OCI-LY1 (cell line): ENCODE measurements around the gene SYNM.

ENCODE experiments used
- H2AFZ ChIP-seq: fragments of 200-600 bp; sonication (generic), shearing (Covaris generic); 2 replicates; pipeline ENCODE4 v1.6.0; 2014; ENCODE audit warnings: antibody characterized with exemption, mild to moderate bottlenecking, low read length
- H3F3A ChIP-seq: fragments of 200-600 bp; sonication (generic), shearing (Covaris generic); 2 replicates; pipeline ENCODE4 v1.6.0; 2014; ENCODE audit warnings: mild to moderate bottlenecking, antibody characterized with exemption, low read length, moderate library complexity; ENCODE audit not compliant: insufficient read depth
- H3K27ac ChIP-seq: fragments of 200-600 bp; sonication (generic); 2 replicates; pipeline ENCODE4 v1.5.1; 2014; ENCODE audit warnings: low read length, mixed run types, mild to moderate bottlenecking, low read depth; ENCODE audit not compliant: poor library complexity, severe bottlenecking
- H3K27me3 ChIP-seq: fragments of 200-600 bp; sonication (generic); 2 replicates; pipeline ENCODE4 v1.6.0; 2014; ENCODE audit warnings: antibody characterized with exemption, mild to moderate bottlenecking, low read length, moderate library complexity; ENCODE audit not compliant: insufficient read depth
- H3K36me3 ChIP-seq: fragments of 200-600 bp; sonication (generic); 2 replicates; pipeline ENCODE4 v1.6.1; 2014; ENCODE audit warnings: mild to moderate bottlenecking, antibody characterized with exemption, low read length, moderate library complexity, mixed read lengths; ENCODE audit not compliant: insufficient read depth
- H3K4me1 ChIP-seq: fragments of 200-600 bp; sonication (generic); 2 replicates; pipeline ENCODE4 v1.5.1; 2014; ENCODE audit warnings: mild to moderate bottlenecking, low read length, moderate library complexity; ENCODE audit not compliant: insufficient read depth, severe bottlenecking
- H3K4me2 ChIP-seq: fragments of 200-600 bp; sonication (generic), shearing (Covaris generic); 2 replicates; pipeline ENCODE4 v1.6.1; 2014; ENCODE audit warnings: low read length
- H3K4me3 ChIP-seq: fragments of 200-600 bp; sonication (generic); 2 replicates; pipeline ENCODE4 v1.5.1; 2014; ENCODE audit warnings: low read length, low read depth, mild to moderate bottlenecking, mixed read lengths; ENCODE audit not compliant: poor library complexity, severe bottlenecking
- H3K79me2 ChIP-seq: fragments of 200-600 bp; shearing (Covaris generic); 2 replicates; pipeline ENCODE4 v1.6.1; 2016; ENCODE audit warnings: mixed run types, low read length, mixed read lengths; ENCODE audit not compliant: insufficient read depth
- H3K9ac ChIP-seq: fragments of 200-600 bp; sonication (generic), shearing (Covaris generic); 2 replicates; pipeline ENCODE4 v1.6.1; 2014; ENCODE audit warnings: mild to moderate bottlenecking, low read length, mixed read lengths
- H3K9me2 ChIP-seq: fragments of 200-600 bp; sonication (generic), shearing (Covaris generic); 2 replicates; pipeline ENCODE4 v1.6.1; 2014; ENCODE audit warnings: low read depth, mild to moderate bottlenecking, low read length, mixed read lengths
- H3K9me3 ChIP-seq: fragments of 200-600 bp; shearing (Covaris generic); 2 replicates; pipeline ENCODE4 v1.6.1; 2014; ENCODE audit warnings: low read length, mixed read lengths
- H4K20me1 ChIP-seq: fragments of 200-600 bp; sonication (generic), shearing (Covaris generic); 2 replicates; pipeline ENCODE4 v1.6.0; 2016; ENCODE audit warnings: mild to moderate bottlenecking, low read length; ENCODE audit not compliant: insufficient read depth
- EZH2 ChIP-seq: fragments of 200-600 bp; sonication (generic), shearing (Covaris generic); IDR thresholded peaks from 2 replicates; pipeline ENCODE4 v1.8.0; 2017; ENCODE audit warnings: borderline replicate concordance, mixed run types, mild to moderate bottlenecking, antibody characterized with exemption, low read length, moderate library complexity, mixed read lengths
- TF ChIP-seq, protein P1 (sequence below): fragments of 200-600 bp; sonication (generic), shearing (Covaris generic); IDR thresholded peaks from 2 replicates; pipeline ENCODE4 v1.5.1; 2017; ENCODE audit warnings: mild to moderate bottlenecking, antibody characterized with exemption, low read length, moderate library complexity, mixed read lengths

SYNM gene

DNA sequence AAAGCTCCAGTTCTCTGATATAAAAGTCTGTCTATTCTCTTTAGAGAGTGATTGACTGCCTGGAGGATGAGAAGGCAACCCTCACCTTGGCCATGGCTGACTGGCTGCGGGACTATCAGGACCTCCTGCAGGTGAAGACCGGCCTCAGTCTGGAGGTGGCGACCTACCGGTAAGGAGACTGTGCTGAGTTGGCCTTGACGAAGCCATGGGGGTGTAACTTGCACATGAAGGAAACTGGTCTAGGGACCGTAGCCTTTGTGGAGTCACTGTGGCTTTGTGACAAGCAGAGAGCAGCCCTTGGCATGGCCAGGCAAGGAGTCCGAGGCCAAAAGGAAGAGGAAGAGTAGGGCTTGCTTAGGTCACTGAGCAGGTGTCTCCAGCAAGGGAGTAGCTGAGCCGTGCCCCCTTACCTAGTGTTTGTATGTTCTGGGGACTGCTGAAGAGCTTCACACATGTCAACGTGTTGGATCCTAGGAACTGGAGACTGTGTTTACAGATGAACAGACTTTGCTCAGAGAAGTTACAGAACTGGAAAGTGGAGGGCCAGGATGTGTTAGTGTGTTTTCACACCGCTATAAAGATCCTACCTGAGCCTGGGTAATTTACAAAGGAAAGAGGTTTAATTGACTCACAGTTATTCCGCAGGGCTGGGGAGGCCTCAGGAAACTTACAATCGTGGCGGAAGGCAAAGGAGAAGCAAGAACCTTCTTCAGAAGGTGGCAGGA is 8.8 kb downstream of the SYNM start:
- TF ChIP-seq, protein P1, sequence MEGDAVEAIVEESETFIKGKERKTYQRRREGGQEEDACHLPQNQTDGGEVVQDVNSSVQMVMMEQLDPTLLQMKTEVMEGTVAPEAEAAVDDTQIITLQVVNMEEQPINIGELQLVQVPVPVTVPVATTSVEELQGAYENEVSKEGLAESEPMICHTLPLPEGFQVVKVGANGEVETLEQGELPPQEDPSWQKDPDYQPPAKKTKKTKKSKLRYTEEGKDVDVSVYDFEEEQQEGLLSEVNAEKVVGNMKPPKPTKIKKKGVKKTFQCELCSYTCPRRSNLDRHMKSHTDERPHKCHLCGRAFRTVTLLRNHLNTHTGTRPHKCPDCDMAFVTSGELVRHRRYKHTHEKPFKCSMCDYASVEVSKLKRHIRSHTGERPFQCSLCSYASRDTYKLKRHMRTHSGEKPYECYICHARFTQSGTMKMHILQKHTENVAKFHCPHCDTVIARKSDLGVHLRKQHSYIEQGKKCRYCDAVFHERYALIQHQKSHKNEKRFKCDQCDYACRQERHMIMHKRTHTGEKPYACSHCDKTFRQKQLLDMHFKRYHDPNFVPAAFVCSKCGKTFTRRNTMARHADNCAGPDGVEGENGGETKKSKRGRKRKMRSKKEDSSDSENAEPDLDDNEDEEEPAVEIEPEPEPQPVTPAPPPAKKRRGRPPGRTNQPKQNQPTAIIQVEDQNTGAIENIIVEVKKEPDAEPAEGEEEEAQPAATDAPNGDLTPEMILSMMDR, result no peak
- no peak for TF ChIP-seq EZH2
- no peaks in the 10 kb centered on the region for H3K79me2 ChIP-seq
- no peaks in the 10 kb centered on the region for H3F3A ChIP-seq
- no peak overlapping the region for H2AFZ ChIP-seq
- no peak overlapping the region for H3K27ac ChIP-seq
- no peaks in the 10 kb centered on the region for H3K36me3 ChIP-seq
- no peaks in the 10 kb centered on the region for H4K20me1 ChIP-seq
- H3K4me2 ChIP-seq, result no peak overlapping the region
- H3K4me3 ChIP-seq, result no peak overlapping the region
- H3K9me2 ChIP-seq, result no peaks in the 10 kb centered on the region
- H3K9ac ChIP-seq, result no peak overlapping the region
- 0 out of 2 replicates have a peak, but pooled peaks cover under 1% of the 10 kb centered on the region for H3K27me3 ChIP-seq
- H3K9me3 ChIP-seq, result no peaks in the 10 kb centered on the region
- no peaks in the 10 kb centered on the region for H3K4me1 ChIP-seq

DNA sequence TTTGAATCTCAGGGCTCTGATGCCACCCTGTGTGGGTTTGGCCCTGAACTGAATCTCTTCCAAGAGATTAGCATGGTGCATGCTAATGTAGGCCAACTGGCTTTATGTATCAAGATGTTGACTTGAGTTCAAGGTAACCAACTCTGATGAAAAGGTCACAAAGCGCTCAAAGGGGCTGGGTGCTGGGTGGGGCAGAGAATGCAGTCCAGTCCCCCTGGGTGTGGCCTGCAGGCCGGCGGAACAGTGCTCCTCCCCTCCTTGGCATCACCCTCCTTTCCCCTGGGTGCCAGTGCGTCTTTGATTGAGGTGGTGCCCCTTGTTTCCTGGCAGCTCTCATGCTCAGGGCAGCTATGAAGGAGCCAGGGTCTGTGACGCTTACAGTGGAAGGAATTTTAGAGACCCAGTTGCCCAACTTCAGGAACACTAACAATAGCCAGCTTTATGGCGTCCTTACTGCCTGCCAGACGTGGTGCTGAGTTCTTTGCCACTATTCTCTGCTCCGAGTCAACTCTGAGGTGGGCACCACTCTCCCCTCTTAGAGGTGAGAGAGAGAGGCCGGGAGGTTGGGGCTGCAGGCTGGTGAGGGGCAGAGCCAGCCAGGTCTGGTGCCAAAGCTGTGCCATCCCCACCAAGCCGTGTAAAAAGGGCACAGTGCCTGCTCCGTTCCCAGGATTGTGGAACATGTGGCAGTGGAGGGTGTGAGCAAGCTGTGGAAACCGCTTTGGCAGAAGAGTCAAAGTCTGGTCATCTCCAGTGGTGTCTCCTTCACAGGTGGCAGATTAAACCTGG is 9.8 kb downstream of the SYNM start:
- no peaks in the 10 kb centered on the region for H3K36me3 ChIP-seq
- no peaks in the 10 kb centered on the region for H3F3A ChIP-seq
- no peaks in the 10 kb centered on the region for H3K79me2 ChIP-seq

DNA sequence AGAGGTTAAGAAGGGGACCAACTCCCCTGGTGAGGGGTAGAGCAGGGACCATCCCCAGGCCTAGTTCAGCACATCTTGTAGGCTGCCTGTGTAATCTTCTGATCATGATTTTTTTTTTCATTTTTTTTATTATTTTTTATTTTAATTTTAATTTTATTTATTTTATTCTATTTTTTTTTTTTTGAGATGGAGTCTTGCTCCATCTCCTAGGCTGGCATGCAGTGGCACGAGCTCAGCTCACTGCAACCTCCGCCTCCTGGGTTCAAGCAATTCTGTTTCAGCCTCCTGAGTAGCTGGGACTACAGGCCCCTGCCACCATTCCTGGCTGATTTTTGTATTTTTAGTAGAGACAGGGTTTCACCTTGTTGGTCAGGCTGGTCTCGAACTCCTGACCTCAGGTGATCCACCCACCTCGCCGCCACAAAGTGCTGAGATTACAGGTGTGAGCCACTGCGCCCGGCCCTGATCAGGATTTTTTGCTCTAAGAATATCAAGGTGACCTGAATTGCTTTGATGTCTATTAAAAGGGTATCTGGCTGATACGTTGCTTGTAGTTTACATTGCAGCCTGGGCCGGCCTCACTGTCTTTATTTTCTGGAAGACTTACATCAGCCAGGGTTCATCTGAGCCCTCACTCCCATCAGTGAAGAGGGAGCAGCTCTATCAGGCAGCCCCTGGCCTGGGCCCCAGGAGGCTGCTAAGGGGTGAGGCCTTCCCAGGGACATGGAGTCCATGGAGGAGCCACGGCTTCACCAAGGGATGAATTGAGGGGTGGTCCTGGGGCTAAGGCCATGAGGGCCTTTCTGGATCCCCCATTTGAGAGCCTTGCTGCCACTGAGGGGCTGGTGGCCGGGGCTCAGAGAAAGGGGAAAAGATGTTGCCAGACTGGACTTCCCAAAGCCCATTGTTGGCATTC is 10.7 kb downstream of the SYNM start:
- H3K4me1 ChIP-seq, result no peaks in the 10 kb centered on the region
- H3K9me2 ChIP-seq, result no peaks in the 10 kb centered on the region
- no peaks in the 10 kb centered on the region for H3F3A ChIP-seq
- no peak for TF ChIP-seq EZH2
- TF ChIP-seq, protein P1, result no peak
- H3K27me3 ChIP-seq, result 0 out of 2 replicates have a peak, but pooled peaks cover 4% of the 10 kb centered on the region
- H3K9ac ChIP-seq, result no peak overlapping the region
- H4K20me1 ChIP-seq, result no peaks in the 10 kb centered on the region
- H3K79me2 ChIP-seq, result no peaks in the 10 kb centered on the region
- no peak overlapping the region for H2AFZ ChIP-seq
- H3K9me3 ChIP-seq, result no peaks in the 10 kb centered on the region
- no peak overlapping the region for H3K4me3 ChIP-seq
- H3K27ac ChIP-seq, result no peak overlapping the region
- H3K36me3 ChIP-seq, result no peaks in the 10 kb centered on the region
- H3K4me2 ChIP-seq, result no peak overlapping the region

More for the DNA sequence above, 9.8 kb downstream of the SYNM start:
- Histone ChIP-seq H3K4me3 (no peak overlapping the region), H3K9me2 (no peaks in the 10 kb centered on the region), H3K4me2 (no peak overlapping the region), H4K20me1 (no peaks in the 10 kb centered on the region), H3K9ac (no peak overlapping the region), H2AFZ (no peak overlapping the region), H3K27ac (no peak overlapping the region), H3K9me3 (no peaks in the 10 kb centered on the region), H3K27me3 (0 out of 2 replicates have a peak, but pooled peaks cover 4% of the 10 kb centered on the region), H3K4me1 (no peaks in the 10 kb centered on the region)
- TF ChIP-seq, protein P1, result no peak
- TF ChIP-seq EZH2, result no peak
